HL-60 (cell line): Measurements from ENCODE around the gene MLLT11.

Experiments used
- DNase-seq, 2 experiments: peaks; one replicate each; pipeline ENCODE4 v3.0.0-alpha.2; 2010 to 2020; ENCODE audit warnings: low read depth in 1 of 2, low spot score in 1 of 2
- H3K27ac ChIP-seq: fragments of 250-450 bp; sonication (Bioruptor Pico); replicated peaks from 2 replicates; pipeline ENCODE4 v1.5.1; 2020; ENCODE audit warnings: mild to moderate bottlenecking, moderate library complexity
- H3K27me3 ChIP-seq: fragments of 250-450 bp; sonication (Bioruptor Pico); 2 replicates; pipeline ENCODE4 v1.5.1; 2021; ENCODE audit warnings: mild to moderate bottlenecking, moderate library complexity; ENCODE audit not compliant: insufficient read depth, poor library complexity, severe bottlenecking
- H3K4me3 ChIP-seq: replicated peaks from 2 replicates; pipeline ENCODE4 v1.5.1; 2011; ENCODE audit warnings: mild to moderate bottlenecking, control low read depth, low read length; ENCODE audit not compliant: insufficient read depth
- GABPA ChIP-seq: IDR thresholded peaks from 2 replicates; pipeline ENCODE4 v1.6.1; 2012; ENCODE audit warnings: low read depth
- POLR2AphosphoS5 ChIP-seq: IDR thresholded peaks from 2 replicates; pipeline ENCODE4 v1.6.1; 2012; ENCODE audit warnings: low read depth
- SPI1 ChIP-seq: IDR thresholded peaks from 2 replicates; pipeline ENCODE4 v1.6.1; 2012; ENCODE audit warnings: low read depth, mild to moderate bottlenecking, borderline replicate concordance
- TF ChIP-seq, protein P1 (sequence below): IDR thresholded peaks from 2 replicates; pipeline ENCODE4 v1.6.1; 2012; ENCODE audit warnings: low read depth; ENCODE audit not compliant: insufficient replicate concordance
- TF ChIP-seq, protein P2 (sequence below): IDR thresholded peaks from one replicate; pipeline ENCODE4 v1.5.1; 2011; ENCODE audit warnings: low read length, control low read depth, inconsistent platforms; ENCODE audit not compliant: insufficient read depth

The MLLT11 gene

DNA sequence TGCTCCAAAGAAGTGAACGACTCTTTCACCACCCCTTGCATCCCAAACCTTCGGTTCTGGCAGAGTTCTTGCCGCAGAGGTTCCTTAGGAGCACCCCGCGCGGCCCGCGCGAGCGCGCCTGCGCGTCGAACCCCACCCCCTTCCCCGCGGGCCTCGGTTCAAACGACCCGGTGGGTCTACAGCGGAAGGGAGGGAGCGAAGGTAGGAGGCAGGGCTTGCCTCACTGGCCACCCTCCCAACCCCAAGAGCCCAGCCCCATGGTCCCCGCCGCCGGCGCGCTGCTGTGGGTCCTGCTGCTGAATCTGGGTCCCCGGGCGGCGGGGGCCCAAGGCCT lies 12.6 kb upstream of the MLLT11 start, which contains the start of gene C1orf56:
TSS of gene C1orf56 (plus strand) at position 161 of the 334 bp plus-strand sequence. CDS start at position 258, 97 bp downstream.
- H3K27ac ChIP-seq: no peak within 1 kb of the TSS
- peak within 1 kb of the TSS; percentile 63 for H3K4me3 ChIP-seq
- DNase-seq: no peak
- H3K27me3 ChIP-seq: peaks cover 7% of the 10 kb centered on the region
- TF ChIP-seq POLR2AphosphoS5 (no peak), SPI1 (no peak), GABPA (no peak)
- TF ChIP-seq, protein P1, sequence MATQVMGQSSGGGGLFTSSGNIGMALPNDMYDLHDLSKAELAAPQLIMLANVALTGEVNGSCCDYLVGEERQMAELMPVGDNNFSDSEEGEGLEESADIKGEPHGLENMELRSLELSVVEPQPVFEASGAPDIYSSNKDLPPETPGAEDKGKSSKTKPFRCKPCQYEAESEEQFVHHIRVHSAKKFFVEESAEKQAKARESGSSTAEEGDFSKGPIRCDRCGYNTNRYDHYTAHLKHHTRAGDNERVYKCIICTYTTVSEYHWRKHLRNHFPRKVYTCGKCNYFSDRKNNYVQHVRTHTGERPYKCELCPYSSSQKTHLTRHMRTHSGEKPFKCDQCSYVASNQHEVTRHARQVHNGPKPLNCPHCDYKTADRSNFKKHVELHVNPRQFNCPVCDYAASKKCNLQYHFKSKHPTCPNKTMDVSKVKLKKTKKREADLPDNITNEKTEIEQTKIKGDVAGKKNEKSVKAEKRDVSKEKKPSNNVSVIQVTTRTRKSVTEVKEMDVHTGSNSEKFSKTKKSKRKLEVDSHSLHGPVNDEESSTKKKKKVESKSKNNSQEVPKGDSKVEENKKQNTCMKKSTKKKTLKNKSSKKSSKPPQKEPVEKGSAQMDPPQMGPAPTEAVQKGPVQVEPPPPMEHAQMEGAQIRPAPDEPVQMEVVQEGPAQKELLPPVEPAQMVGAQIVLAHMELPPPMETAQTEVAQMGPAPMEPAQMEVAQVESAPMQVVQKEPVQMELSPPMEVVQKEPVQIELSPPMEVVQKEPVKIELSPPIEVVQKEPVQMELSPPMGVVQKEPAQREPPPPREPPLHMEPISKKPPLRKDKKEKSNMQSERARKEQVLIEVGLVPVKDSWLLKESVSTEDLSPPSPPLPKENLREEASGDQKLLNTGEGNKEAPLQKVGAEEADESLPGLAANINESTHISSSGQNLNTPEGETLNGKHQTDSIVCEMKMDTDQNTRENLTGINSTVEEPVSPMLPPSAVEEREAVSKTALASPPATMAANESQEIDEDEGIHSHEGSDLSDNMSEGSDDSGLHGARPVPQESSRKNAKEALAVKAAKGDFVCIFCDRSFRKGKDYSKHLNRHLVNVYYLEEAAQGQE: no peak
- TF ChIP-seq, protein P2, sequence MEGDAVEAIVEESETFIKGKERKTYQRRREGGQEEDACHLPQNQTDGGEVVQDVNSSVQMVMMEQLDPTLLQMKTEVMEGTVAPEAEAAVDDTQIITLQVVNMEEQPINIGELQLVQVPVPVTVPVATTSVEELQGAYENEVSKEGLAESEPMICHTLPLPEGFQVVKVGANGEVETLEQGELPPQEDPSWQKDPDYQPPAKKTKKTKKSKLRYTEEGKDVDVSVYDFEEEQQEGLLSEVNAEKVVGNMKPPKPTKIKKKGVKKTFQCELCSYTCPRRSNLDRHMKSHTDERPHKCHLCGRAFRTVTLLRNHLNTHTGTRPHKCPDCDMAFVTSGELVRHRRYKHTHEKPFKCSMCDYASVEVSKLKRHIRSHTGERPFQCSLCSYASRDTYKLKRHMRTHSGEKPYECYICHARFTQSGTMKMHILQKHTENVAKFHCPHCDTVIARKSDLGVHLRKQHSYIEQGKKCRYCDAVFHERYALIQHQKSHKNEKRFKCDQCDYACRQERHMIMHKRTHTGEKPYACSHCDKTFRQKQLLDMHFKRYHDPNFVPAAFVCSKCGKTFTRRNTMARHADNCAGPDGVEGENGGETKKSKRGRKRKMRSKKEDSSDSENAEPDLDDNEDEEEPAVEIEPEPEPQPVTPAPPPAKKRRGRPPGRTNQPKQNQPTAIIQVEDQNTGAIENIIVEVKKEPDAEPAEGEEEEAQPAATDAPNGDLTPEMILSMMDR: no peak

DNA sequence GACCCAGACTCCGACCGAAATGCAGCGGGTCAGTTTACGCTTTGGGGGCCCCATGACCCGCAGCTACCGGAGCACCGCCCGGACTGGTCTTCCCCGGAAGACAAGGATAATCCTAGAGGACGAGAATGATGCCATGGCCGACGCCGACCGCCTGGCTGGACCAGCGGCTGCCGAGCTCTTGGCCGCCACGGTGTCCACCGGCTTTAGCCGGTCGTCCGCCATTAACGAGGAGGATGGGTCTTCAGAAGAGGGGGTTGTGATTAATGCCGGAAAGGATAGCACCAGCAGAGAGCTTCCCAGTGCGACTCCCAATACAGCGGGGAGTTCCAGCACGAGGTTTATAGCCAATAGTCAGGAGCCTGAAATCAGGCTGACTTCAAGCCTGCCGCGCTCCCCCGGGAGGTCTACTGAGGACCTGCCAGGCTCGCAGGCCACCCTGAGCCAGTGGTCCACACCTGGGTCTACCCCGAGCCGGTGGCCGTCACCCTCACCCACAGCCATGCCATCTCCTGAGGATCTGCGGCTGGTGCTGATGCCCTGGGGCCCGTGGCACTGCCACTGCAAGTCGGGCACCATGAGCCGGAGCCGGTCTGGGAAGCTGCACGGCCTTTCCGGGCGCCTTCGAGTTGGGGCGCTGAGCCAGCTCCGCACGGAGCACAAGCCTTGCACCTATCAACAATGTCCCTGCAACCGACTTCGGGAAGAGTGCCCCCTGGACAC lies 12.1 kb upstream of the MLLT11 start:
- peak in 1 of 2 experiments; percentile 52 for DNase-seq
- no peak for TF ChIP-seq GABPA
- no peak for TF ChIP-seq SPI1
- TF ChIP-seq, protein P2: peak; percentile 8
- TF ChIP-seq, protein P1: no peak
- TF ChIP-seq POLR2AphosphoS5: no peak
- peak overlapping the region; percentile 63 for H3K4me3 ChIP-seq
- peaks cover 7% of the 10 kb centered on the region for H3K27me3 ChIP-seq
- H3K27ac ChIP-seq: no peak overlapping the region

DNA sequence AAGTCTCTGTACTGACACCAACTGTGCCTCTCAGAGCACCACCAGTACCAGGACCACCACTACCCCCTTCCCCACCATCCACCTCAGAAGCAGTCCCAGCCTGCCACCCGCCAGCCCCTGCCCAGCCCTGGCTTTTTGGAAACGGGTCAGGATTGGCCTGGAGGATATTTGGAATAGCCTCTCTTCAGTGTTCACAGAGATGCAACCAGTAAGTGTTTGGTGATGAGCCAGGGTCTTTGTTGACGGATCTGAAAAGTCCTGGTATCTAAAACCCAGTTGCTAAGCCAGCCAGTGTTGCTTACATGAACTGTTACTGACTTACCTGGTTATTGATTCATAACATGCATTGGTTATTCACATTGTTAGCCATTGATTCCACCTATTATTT lies 11.6 kb upstream of the MLLT11 start:
- TF ChIP-seq SPI1 (no peak), GABPA (no peak), POLR2AphosphoS5 (no peak)
- TF ChIP-seq, protein P2: no peak
- TF ChIP-seq, protein P1: no peak
- no peak overlapping the region for H3K4me3 ChIP-seq
- peaks cover 7% of the 10 kb centered on the region for H3K27me3 ChIP-seq
- H3K27ac ChIP-seq: no peak overlapping the region
- DNase-seq: no peak
